CD4-positive, alpha-beta T cell treated with Interferon gamma for 1 hour (primary cell): Measurements from ENCODE around the gene MAJIN.

Experiments used
- DNase-seq: peaks from one replicate; pipeline ENCODE4 v3.0.0-alpha.2; 2020

MAJIN gene

DNA sequence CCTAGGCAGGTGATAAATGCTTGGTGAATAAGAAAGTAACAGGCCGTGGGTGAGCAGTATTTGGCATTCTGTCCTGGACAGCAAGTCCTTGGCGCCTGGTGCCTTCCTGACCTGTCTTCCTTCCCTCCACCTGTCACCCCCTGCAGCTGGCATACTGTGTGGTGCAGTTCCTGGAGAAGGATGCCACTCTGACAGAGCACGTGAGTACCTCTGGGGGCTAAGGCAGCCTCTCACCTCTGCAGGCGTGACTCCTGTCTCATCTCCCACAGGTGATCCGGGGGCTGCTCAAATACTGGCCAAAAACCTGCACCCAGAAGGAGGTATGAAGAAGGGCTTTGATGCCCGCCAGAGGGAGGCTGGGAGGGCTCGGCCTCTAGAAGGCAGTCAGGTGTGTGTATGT, 40.6 kb downstream of the MAJIN start:
- no peak for DNase-seq

DNA sequence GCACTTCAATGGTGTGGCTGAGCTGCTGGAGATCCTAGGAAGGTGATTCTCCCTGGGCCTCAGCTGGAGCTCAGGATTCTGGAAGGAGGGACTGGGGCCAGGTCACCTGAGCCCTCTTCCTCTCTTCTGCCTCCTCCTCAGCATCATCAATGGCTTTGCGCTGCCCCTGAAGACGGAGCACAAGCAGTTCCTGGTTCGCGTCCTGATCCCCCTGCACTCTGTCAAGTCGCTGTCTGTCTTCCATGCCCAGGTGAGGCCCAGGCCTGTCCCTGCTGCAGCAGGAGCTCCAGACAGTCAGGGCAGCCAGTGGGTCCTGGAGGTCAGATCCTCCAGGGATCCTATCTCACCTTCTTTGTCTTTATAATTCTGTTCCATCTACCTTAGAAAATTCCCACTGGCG, 41.6 kb downstream of the MAJIN start:
- DNase-seq = no peak

DNA sequence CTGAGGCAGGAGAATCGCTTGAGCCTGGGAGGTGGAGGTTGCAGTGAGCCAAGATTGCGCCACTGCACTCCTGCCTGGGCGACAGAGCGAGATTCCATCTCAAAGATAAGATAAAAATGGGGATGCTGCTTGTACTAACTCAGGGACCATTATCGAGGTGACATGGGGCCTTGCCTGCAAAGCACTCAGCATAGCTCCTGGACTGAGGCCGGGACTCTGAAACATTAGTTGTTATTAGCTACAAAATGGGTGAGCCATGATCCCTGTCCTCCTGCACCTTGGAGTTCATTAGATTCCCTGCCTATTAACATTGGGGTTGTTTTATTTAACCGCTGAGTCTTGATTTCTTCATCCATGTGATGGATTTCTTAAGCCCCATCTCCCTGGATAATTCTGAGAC, 42.3 kb downstream of the MAJIN start:
- no peak for DNase-seq

DNA sequence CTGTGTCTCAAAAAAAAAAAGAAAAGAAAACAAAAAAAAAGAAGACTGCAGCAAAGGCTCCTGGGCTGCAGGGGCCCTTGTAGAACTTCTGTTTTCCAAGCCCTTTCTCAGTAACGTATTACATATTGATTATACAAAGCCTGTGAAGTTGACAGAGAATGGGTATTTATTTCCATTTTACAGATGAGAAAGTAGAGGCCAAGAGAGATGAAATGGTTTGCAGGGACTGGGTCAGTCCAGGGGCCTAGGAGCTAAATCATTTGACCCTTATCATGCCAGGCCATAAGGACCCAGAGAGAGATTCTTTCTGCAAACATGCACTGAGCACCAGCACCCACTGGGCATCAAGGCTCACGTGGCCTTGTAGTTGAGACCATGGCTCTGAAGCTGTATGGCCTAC, 43.0 kb downstream of the MAJIN start:
- no peak for DNase-seq

DNA sequence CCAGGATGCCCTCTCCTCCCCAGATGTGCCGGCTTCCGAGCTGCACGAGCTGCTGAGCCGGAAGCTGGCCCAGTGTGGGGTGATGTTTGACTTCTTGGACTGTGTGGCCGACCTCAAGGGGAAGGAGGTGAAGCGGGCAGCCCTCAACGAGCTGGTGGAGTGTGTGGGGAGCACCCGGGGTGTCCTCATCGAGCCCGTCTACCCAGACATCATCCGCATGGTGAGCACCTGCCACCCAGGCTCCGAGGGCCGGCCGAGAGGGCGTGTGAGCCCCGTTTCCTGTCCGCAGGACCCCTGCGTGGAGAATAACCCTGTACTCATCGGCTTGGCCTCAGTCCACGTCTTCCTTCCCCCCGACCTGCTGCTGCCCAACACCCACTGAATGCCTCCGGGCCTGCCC, 45.2 kb downstream of the MAJIN start:
- no peak for DNase-seq

DNA sequence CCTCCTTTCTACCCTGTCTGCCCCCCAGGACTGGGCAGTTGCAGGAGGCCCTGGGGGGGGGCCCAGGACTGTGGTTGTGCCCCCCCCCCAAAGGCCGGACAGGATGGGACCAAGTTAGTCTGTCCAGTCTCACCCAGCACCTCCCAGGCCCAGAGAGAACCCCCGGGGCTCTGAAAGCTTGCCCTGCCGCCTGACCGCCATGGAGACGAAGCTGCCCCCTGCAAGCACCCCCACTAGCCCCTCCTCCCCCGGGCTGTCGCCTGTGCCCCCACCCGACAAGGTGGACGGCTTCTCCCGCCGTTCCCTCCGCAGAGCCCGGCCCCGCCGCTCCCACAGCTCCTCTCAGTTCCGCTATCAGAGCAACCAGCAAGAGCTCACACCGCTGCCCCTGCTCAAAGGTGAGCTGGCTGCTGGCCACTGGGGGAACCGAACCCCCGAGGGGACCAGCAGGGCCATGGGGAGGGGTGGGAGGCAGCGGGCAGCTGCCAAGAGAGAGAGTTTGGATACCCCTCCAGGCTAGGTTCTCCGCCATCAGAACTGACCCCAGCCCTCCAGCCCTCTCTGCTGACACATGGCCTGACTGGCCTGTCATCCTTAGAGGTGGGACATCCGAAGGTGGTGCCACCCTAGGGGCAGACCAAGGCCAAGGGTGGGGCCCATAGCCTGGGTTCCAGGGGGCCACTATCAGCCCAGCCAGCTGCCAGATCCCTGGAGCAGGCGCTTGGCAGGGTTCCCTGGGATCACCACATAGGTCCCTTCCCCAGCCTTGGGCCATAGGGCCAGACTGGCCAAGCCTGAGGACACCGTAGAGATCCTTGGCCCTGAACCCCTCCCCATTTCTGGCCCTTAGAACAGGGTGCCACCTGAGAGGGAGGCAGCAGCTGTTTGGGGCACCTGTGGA, 46.1 kb downstream of the MAJIN start:
- no peak for DNase-seq

DNA sequence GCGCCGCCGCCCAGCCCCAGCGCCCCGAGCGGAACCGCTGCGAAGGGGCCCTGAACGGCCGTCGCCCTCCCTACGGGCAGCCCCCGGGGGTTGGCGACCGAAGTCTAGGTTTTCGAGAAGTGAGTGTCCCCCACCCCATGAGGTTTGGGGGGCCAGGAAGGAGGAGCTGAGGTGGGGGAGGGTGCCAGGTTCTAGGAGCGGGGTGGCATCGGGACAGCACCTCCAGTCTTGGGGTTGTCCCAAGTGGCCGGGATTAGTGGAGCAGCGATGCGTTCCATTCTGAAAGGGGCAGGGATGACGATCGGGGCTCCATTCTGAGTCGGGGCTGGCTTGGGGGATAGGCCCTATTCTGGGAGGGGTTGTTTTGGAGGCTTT, 47.0 kb downstream of the MAJIN start:
- DNase-seq = no peak

DNA sequence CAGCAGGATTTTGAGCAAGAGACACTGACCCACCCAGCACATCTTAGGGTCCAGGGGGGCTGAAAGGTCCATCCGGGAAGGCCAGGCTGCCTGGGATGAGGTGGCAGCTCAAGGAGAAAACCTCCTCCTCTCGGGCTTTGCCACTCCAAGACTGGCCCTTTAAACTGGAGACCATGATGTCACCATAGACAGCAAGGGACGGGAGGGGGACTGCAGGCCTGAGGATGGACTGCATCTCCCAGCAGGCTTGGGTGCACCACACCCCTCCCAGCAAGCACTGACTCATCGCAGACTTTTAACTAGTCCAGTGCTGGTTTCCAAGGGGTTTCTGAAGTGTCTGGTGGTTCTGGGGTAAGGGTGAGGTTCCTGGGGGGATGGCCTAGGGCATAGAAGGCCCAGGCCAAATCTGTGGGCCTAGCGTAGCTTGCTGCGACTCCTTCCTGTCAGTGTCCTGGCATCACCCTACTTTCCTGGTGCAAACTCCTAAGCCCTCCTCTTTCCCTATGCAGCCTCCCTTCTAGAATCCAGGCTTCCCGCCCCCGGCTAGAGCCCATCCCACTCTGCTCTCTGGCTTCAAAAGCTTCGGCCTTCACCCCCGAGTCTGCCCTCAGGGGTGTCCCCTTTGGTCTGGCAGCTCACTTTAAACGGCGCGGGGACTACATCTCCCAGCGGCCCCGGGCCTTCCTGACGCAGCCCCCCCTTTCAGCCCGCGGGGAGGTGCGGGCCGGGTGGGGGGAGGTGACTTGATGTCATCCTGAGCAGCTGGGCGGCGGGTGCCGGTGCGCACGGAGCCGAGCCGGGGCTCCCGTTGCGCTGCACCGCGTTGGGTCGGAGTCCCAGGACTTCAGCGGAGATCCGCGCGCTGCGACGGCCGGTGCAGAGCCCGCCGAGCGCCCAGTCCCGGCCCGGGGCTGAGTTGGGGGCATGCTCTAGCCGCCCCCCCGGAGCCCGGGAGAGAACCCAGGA, 47.7 kb downstream of the MAJIN start, which contains the start of gene PPP2R5B:
TSS of gene PPP2R5B (plus strand) at position 746 of the 966 bp plus-strand sequence. CDS start 1,046 bp downstream, outside the sequence.
- peak; percentile 90 for DNase-seq

DNA sequence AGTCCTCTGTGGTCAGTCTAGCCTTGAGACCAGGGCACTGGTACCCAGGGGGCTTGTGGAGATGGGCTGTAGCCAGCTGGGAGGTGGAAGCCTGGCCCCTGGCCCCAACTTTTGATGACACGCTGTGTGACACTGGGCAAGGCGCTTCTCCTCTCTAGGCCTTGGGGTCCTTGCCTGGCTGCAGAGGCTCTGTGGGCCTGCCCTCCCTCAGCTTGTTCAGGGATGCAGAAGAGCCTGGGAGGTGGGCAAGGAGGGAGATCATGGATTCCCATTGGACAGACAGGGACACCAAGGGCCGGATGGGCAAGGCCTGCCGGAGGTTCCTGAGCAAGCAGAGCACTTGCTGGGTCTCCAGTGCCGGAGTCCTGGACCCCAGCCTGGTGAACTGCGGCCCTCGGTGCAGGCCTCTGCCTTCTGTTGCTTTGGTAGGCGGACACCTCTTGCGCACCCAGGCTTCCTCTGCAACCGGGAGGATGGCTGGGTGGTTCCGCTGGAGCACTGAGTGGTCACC, 48.7 kb downstream of the MAJIN start:
- no peak for DNase-seq

DNA sequence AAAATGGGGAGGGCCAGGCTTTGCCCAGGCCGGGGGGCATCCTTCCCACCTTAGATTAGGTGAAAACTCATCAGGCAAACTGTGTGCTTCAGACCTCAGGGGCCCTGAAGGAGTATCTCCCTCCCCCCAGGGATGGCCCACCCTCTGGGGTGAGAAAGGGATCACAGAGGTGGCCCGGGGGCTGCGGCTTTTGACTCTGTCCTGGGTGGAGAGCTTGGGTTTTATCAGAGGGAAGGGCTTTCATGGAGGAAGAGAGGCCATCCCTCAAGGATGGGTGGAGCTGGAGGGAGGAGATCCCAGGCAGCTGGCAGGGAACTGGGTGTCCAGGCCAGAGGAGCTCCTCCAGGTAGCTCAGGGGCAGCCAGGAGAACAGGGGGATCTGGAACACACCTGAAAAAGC, 50.5 kb downstream of the MAJIN start:
- DNase-seq = no peak

DNA sequence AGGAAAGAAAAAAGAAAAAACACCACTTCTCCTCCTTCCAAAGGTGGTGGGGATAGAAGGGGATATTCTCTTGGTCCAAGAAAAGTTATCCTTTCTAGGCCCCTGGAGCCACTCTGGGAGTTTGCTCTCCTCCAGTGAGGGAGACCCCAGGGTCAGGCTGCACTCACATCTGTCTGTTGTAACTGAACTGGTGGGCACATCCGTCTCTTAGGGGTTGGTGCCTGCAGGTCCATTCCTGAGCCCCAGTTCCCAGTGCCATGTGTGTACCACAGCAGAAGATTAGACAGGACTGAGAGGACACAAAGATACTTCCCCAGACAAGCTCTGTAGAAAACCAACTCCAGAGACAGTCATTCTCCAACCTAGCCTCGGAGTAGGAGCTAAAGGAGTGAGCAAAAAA, 51.8 kb downstream of the MAJIN start:
- DNase-seq = no peak

DNA sequence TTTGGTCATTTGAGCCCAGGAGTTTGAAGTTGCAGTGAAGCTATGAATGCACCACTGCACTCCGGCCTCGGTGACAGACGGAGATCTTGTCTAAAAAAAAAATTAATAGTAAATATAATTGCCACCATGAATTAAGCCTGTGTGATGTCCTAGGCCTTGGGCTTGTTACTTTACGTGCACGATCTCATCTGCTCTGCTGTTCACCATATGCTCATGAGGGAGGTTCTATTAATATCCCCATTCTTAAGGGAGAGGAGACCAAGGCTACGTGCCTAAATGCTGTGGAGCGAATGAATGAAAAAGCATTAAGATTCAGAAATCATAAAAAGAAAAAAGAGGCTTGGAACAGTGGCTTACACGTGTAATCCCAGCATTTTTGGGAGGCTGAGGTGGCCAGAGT, 52.3 kb downstream of the MAJIN start:
- no peak for DNase-seq

DNA sequence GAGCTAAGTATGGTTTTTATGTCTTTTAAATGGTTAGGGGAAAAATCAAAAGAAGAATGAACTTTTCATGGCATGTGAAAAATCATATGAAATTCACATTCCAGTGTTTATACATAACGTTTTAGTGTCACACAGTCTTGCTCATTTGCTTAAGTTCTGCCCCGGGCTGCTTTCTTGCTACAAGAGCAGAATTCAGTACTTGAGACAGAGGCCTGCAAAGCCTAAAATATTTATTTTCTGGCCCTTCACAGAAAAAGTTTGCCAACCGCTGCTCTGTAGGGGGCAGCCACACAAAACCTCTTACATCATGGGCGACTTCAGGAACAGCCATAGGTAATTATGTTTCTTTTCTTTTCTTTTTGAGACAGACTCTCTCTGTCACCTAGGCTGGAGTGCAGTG, 53.9 kb downstream of the MAJIN start:
- DNase-seq = no peak

DNA sequence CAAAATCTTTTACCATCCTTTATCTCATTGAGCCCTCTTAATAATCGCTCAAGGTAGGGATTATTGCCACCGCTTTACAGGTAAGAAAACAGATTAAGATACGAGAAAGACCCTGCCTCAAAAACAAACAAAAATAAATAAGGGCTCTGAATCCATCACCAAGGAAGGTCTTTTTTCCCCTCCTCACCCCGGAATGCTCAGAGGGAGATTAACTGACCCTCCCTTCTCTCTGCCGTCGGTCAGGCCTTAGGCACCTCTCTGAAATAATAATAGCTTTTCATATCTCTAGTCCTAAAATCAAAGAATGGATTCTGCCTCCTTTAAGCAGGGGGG, 54.3 kb downstream of the MAJIN start:
- no peak for DNase-seq

DNA sequence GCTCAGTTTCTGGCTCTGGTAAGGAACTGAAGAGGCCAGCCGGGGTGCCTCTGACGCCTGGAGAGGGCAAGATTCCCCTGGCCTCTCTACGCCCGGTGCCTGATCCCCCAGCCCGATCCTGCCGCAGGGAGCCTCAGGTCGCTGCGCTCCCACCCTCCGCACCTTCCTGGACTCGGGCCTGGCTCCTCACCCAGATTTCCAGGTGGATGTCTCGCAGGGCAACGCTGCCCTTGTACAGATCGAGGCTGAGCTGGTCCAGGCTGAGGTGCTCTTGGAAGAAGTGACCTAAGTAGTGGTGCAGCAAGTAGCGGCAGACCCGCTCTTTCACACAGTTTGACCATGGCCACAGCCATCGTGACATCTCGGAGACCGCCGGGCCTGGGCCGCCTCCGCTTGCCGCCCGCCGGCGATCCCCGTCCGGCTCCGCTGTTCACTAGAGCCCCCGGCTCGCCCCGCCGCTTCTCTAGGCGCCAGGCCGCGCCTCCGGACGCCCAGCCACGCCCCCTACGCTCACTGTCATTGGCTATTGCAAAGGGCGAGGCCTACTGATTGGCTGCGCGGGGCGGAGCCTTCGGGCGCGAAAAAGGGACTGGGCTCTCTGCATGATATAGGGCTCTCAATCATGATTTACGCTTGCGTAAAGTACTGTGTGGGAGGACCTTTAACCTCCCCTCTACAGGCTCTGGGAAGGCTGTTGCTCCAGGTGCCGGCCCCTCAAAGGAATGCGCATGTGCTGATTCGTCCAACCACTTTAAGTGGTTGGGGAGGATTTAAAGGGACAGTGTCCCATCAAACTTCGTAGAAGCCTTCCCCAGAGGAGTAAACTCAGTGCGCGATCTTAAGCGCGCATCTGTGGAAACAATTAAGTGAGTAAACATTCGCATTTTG, 54.9 kb downstream of the MAJIN start, which contains the start of gene ATG2A:
TSS of gene ATG2A (minus strand) at position 435 of the 888 bp plus-strand sequence. CDS start at position 361, 74 bp downstream.
- peak; percentile 99 for DNase-seq

DNA sequence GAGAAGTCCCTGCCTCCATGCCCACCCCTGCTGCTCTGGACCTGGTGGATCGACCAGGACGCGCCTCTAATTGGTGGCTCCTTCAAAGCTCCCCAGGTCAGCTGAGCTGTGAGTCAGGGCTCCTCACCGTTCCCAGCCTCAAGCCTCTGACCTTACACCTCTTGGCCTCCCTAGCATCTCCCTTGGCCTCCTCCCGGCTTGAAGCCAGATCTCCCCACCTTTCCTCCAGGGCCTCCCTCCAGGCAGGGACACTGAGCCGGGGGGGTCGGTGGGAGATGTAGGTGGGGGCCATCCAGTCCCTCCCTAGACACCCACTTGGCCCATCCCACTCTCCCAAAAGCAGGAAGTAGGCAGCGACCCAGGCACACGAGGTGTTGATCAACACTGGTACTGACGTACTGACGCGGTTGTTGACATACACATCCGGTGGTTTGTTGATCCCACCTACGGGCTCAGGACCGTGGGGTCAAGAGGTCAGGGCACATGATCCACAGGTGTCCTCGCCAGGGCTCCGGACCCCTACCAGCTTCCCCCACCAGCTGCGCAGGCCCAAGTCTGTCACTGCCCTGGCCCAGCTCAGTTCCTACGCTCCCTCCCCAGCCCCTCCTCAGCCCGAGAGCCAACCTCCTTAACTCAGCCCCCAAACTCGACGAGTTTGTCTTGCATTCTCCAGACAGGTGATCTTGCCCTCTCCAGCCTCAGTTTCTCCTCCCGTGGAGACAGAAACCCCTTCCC, 55.7 kb downstream of the MAJIN start:
- peak; percentile 72 for DNase-seq

DNA sequence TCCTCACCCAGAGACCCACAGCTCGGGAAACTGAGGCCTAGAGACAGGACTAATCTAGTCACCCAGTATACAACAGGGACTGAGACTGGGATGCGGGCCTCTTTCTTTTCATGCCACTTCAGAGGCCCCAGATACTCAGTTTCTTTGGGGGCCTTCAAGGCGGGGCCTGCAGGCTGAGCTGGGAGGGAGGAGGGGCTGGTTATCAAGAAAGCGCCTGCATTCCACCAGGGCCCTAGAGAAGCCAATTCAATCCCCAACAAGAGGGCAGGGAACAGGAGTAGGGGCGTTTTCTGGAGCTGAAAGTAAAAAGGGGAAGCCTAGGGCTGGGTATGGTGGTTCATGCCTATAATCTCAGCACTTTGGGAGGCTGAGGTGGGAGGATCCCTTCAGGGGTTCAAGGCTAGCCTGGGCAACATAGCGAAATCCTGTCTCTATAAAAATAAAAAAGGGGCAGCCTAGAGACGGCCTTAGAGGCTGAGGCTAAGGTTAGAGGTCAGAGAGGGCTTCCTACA, 56.5 kb downstream of the MAJIN start:
- DNase-seq = no peak

DNA sequence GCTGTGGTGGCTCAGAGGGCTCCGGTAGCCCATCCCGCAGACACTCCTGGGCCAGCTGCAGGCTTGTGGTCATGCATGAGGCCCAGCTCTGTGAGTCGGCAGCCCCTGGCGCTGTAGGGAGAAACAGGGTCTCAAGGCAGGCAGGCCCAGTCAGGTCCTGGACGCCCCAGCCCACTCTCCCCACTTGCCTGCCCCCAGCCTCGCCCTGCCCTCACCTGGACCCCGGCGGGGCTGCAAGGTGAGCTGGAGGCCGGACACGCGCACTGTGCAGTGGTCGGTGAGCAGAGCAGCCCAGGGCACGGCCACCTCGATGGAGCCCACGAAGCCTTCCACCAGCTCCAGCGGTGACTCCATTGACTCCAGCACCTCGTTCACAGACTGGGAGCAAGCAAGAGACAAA, 57.8 kb downstream of the MAJIN start:
- no peak for DNase-seq

DNA sequence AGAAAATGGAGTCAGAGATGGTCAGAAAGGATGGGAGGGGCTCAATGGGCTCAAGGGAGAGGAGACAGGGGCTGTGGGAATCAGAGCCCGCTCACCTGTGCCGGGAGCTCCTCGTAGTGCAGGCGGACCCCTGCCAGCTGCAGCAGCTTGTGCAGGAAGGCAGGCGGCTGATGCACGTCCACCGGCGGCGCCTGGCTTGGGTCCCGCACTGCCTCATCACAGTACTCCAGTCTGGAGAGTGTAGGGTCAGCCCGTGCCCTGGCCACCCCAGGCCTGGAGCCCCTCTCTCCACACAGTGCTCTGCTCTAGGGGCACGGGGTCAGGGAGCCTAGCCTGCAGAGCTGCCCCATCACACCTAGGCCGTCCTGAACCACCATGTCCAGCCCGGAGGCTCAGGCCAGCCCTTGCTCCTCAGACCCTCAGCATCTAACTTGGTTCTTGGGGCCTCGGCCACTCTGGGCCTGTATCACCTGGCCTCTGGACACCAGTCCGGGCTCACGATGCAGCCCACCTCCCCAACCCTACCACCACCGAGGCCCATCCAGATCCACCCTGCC, 58.7 kb downstream of the MAJIN start:
- DNase-seq = no peak

DNA sequence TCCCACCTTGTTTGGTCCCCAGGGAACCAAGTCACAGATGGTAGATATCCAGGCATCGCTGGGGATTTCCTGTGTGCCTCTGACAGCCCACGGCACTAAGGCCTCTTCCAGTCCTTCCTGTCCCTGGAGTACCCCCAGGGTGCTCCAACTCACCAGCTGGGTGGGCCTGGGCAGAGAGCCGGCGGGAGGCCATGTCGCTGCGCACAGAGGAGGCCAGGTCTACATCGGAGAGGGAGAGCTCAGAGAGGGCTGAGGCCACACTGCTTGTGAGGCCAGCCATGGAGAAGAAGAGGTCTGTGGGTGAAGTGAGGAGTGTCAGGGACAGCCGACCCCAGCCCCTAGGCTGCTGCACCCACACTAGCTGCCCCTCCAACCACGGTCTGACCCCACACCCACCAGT, 60.2 kb downstream of the MAJIN start:
- no peak for DNase-seq

DNA sequence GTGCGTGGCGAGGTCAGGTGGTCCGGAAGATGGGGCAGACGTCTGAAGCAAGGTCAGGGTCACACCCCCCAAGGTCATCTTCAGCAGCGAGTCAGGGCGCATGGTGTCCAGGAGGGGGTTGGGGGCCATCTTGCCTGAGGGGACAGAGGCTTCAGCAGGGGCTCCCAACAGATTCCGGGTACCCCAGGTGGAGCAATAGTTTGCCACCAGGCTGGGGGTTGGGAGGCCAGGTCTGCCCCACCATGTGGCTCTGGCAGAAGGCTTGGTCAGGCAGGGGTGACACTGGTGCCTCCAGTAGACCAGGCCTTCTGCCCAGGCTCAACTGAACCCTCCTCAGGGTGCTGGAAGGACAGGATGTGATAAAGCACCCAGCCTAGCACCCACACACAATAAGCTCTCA, 60.8 kb downstream of the MAJIN start:
- no peak for DNase-seq
